HepG2 (cell line): ENCODE measurements around the gene DLL1. TPM values are rescaled to one million over a fixed set of nuclear protein-coding genes. Genes with fewer than 3 reads are reported as not detected.

Experiments used
- ATAC-seq: fragments of 200-7000 bp; cut with Tn5 transposase; 3 replicates; pipeline ENCODE4 v1.9.1; 2020; ENCODE audit warnings: mild to moderate bottlenecking, moderate library complexity
- BruUV-seq: library from RNA; stranded (reverse); fragments of 400-500 nt; replicated peaks from 2 replicates; lab custom pipeline; 2021; lab: Mats Ljungman, UMichigan
- CTCF ChIA-PET: fragments of 300-600 bp; formaldehyde crosslinking; extraction: SDS; loops from one replicate; lab custom pipeline; 2021; ENCODE audit warnings: low total read pairs, inconsistent platforms, low intra/inter-chr PET ratio; lab: Yijun Ruan, JAX
- POLR2A ChIA-PET: fragments of 350-600 bp; sonication (Branson Sonifier 250); formaldehyde crosslinking; loops from one replicate; lab custom pipeline; 2020; ENCODE audit warnings: antibody characterized with exemption, inconsistent platforms; lab: Yijun Ruan, JAX
- DNase-seq: peaks from one replicate; pipeline ENCODE4 v3.0.0-alpha.2; 2015; ENCODE audit warnings: low spot score
- FAIRE-seq: peaks from 3 replicates; lab custom pipeline; 2011; peaks lifted over from hg19 to GRCh38; lab: Jason Lieb, UNC
- H2AFZ ChIP-seq: one replicate; pipeline ENCODE4 v1.6.1; 2011; ENCODE audit warnings: low read length, inconsistent platforms
- H3K27ac ChIP-seq: fragments of 300-600 bp; 3 replicates; pipeline ENCODE4 v1.8.0; 2011; ENCODE audit warnings: mixed run types, mild to moderate bottlenecking, mixed read lengths, low read length, inconsistent platforms; ENCODE audit not compliant: insufficient read depth; ENCODE audit errors: extremely low read length
- H3K27me3 ChIP-seq, 2 experiments: fragments of 200-600 bp in 1 of 2; 2 replicates in 1 of 2; 3 replicates in 1 of 2; pipeline versions ENCODE4 v1.6.0 to v1.8.0; 2011; ENCODE audit warnings: low read length in 2 of 2, mild to moderate bottlenecking in 2 of 2, moderate library complexity in 2 of 2, inconsistent platforms in 1 of 2; ENCODE audit not compliant: insufficient read depth in 2 of 2, control insufficient read depth in 1 of 2
- H3K36me3 ChIP-seq, 2 experiments: fragments of 200-600 bp in 1 of 2; replicated peaks in 1 of 2; 2 replicates in 1 of 2; 3 replicates in 1 of 2; pipeline versions ENCODE4 v1.5.1 to v1.8.0; 2011; ENCODE audit warnings: low read length in 2 of 2, inconsistent platforms in 1 of 2; ENCODE audit not compliant: insufficient read depth in 2 of 2, control insufficient read depth in 1 of 2
- H3K4me1 ChIP-seq: 2 replicates; pipeline ENCODE4 v1.5.1; 2012; ENCODE audit warnings: low read length, inconsistent platforms; ENCODE audit not compliant: insufficient read depth
- H3K4me2 ChIP-seq: 2 replicates; pipeline ENCODE4 v1.6.0; 2011; ENCODE audit warnings: low read depth, low read length, inconsistent platforms
- H3K4me3 ChIP-seq, 3 experiments: fragments of 200-600 bp in 1 of 3; sonication (generic), shearing (Covaris generic) in 1 of 3; replicated peaks in 1 of 3; 2 replicates each; pipeline ENCODE4 v1.5.1; 2011 to 2016; ENCODE audit warnings: low read length in 3 of 3, inconsistent platforms in 2 of 3, low read depth in 2 of 3, mild to moderate bottlenecking in 2 of 3, control low read depth in 1 of 3, mixed read lengths in 1 of 3; ENCODE audit not compliant: insufficient read depth in 1 of 3
- H3K79me2 ChIP-seq: one replicate; pipeline ENCODE4 v1.6.1; 2011; ENCODE audit warnings: low read length, inconsistent platforms; ENCODE audit not compliant: insufficient read depth
- H3K9ac ChIP-seq: 2 replicates; pipeline ENCODE4 v1.6.0; 2011; ENCODE audit warnings: mild to moderate bottlenecking, low read depth, low read length, inconsistent platforms; ENCODE audit not compliant: insufficient read depth
- H3K9me3 ChIP-seq: 2 replicates; pipeline ENCODE4 v1.5.1; 2012; ENCODE audit warnings: mild to moderate bottlenecking, low read length
- H4K20me1 ChIP-seq: 2 replicates; pipeline ENCODE4 v1.6.0; 2011; ENCODE audit warnings: inconsistent platforms, mild to moderate bottlenecking, low read length, moderate library complexity; ENCODE audit not compliant: insufficient read depth
- NFKB2 ChIP-seq: sonication (generic); formaldehyde crosslinking; IDR thresholded peaks from 2 replicates; pipeline ENCODE4 v1.4.0; 2020; ENCODE audit warnings: missing genetic modification reagents, borderline replicate concordance
- PRMT3 ChIP-seq: sonication (generic); formaldehyde crosslinking; IDR thresholded peaks from 2 replicates; pipeline ENCODE4 v1.8.1; 2022; ENCODE audit warnings: low read depth, mild to moderate bottlenecking, moderate library complexity, missing genetic modification reagents, borderline replicate concordance
- TFDP1 ChIP-seq: IDR thresholded peaks from 2 replicates; pipeline ENCODE4 v1.6.1; 2016; ENCODE audit warnings: missing compliant biosample characterization, missing genetic modification reagents, borderline replicate concordance
- ZBTB7A ChIP-seq: sonication (generic); formaldehyde crosslinking; IDR thresholded peaks from 2 replicates; pipeline ENCODE4 v1.8.0; 2022; ENCODE audit warnings: mild to moderate bottlenecking, missing genetic modification reagents
- ZNF142 ChIP-seq: sonication (generic); formaldehyde crosslinking; IDR thresholded peaks from 2 replicates; pipeline ENCODE4 v1.4.0; 2020; ENCODE audit warnings: missing genetic modification reagents
- ZNF180 ChIP-seq: sonication (generic); formaldehyde crosslinking; IDR thresholded peaks from 2 replicates; pipeline ENCODE4 v1.4.0; 2020; ENCODE audit warnings: low read depth, missing genetic modification reagents, borderline replicate concordance
- ZNF276 ChIP-seq: sonication (generic); formaldehyde crosslinking; IDR thresholded peaks from 2 replicates; pipeline ENCODE4 v1.4.0; 2020; ENCODE audit warnings: mild to moderate bottlenecking, low read depth, missing genetic modification reagents
- ZNF564 ChIP-seq: sonication (generic); formaldehyde crosslinking; IDR thresholded peaks from 2 replicates; pipeline ENCODE4 v1.8.1; 2023; ENCODE audit warnings: mild to moderate bottlenecking, missing genetic modification reagents
- ZNF652 ChIP-seq: IDR thresholded peaks from 2 replicates; pipeline ENCODE4 v1.6.1; 2016; ENCODE audit warnings: low read depth, borderline replicate concordance
- ZNF891 ChIP-seq: sonication (generic); formaldehyde crosslinking; IDR thresholded peaks from 2 replicates; pipeline ENCODE4 v1.5.0; 2020; ENCODE audit warnings: mild to moderate bottlenecking, missing genetic modification reagents
- WGBS: methylation state at CpG from one replicate; pipeline ENCODE4 v1.1.6; 2017; ENCODE audit warnings: low lambda C conversion rate; 5-methylcytosine and 5-hydroxymethylcytosine counted together
- in situ Hi-C: cut with HindIII; loops from 2 replicates; pipeline ENCODE4 v1.10.0; 2017; ENCODE audit warnings: low pct_unique_long_range_greater_than_20kb; ENCODE audit not compliant: extremely low pct_ligation_motif_present
- intact Hi-C: fragments of 100-400 bp; cut with micrococcal nuclease; formaldehyde crosslinking; loops from one replicate; pipeline ENCODE4 v1.10.0; 2022; ENCODE audit not compliant: unreplicated experiment
- polyA plus RNA-seq, 8 experiments: library from polyadenylated mRNA; depleted of rRNA in 3 of 8; stranded (reverse) in 7 of 8; unstranded in 1 of 8; fragments of >200 nt; fragmentation: Illumina TruSeq in 4 of 8; extraction: Trizol in 4 of 8; gene quantifications; 2 replicates each; pipeline versions ENCODE4 v1.2.1 to v1.2.3, GENCODE V29; 2011 to 2016; ENCODE audit warnings: low read depth in 4 of 8, missing spikeins in 1 of 8, mixed read lengths in 1 of 8; ENCODE audit not compliant: insufficient read depth in 1 of 8
- total RNA-seq, 5 experiments: library from RNA; depleted of rRNA; stranded (reverse); fragments of >200 nt; fragmentation: Illumina TruSeq; extraction: Trizol; gene quantifications; 2 replicates each; pipeline ENCODE4 v1.2.3, GENCODE V29; 2016; ENCODE audit warnings: low read depth in 1 of 5

DLL1 gene
- total and polyA plus RNA-seq, 2 of the 13 experiments (the other 11 are each of a cell fraction or from before 2014, with no cell fraction given) = not detected

GRCh38 chr6:170295510-170296422 lies 4.9 kb upstream of the DLL1 start (continued):
- no peak for TF ChIP-seq ZNF652
- 0 out of 2 replicates have a peak, but pooled peaks have one; percentile 43 for TF ChIP-seq ZNF142

GRCh38 chr6:170294813-170295509 lies 4.1 kb upstream of the DLL1 start:
- no peak overlapping the region for H3K9ac ChIP-seq
- no peak overlapping the region for H3K27ac ChIP-seq
- H3K4me2 ChIP-seq = peak overlapping the region; percentile 90
- H3K79me2 ChIP-seq = no peaks in the 10 kb centered on the region
- H3K27me3 ChIP-seq = peaks cover 26 to 79% of the 10 kb centered on the region in 2 experiments
- intact Hi-C loops (no loop called here), in situ Hi-C loops (no loop called here)
- no peaks in the 10 kb centered on the region for H3K9me3 ChIP-seq
- H4K20me1 ChIP-seq = peaks cover 4% of the 10 kb centered on the region; the same call in 1 of the 2 replicates
- CTCF ChIA-PET = no interaction called here
- WGBS = 15% methylated on average over 28 of the region's 30 CpGs
- no peak for DNase-seq
- FAIRE-seq = no peak
- peak overlapping the region; percentile 54 to 77 (median 67) for H3K4me3 ChIP-seq
- H3K36me3 ChIP-seq = no peaks in the 10 kb centered on the region
- BruUV-seq = no TSS peak
- no peak overlapping the region for H2AFZ ChIP-seq
- ATAC-seq = peak; percentile 30
- POLR2A ChIA-PET = interaction anchor here (1.0 kb wide), 1 partner anchor 10 kb away, joined by 3 read pairs; no protein-coding TSS in a partner anchor
- peaks cover 22% of the 10 kb centered on the region for H3K4me1 ChIP-seq
- TF ChIP-seq ZBTB7A (CRISPR knock-in tag) (no peak), PRMT3 (0 out of 2 replicates have a peak, but pooled peaks have one; percentile 52), NFKB2 (CRISPR knock-in tag) (no peak), ZNF564 (CRISPR knock-in tag) (no peak), ZNF276 (CRISPR knock-in tag) (0 out of 2 replicates have a peak, but pooled peaks have one; percentile 11), TFDP1 (CRISPR knock-in tag) (0 out of 2 replicates have a peak, but pooled peaks have one; percentile 4), ZNF891 (CRISPR knock-in tag) (0 out of 2 replicates have a peak, but pooled peaks have one; percentile 2), ZNF180 (CRISPR knock-in tag) (no peak)
